ENCODE results near the gene SSH2.

Gene SSH2

DNA sequence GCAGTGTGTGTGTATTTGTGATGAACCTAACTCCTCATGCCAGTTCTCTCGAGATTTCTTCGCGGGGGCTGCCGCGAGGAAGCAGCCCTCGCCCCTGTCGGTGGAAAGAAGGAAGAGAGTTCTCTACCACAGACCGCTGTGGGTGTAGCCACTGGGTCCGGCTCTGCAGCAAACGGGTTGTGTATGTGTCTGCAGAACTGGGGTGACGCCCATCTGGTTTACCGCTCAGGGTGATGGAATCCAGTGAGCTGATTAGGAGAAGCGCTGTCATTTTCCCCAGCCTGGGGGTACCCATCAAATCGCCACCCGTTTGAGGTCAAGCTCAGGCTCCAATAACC, 315.0 kb downstream of the SSH2 start:
- Histone ChIP-seq H3K9me3 (ENCODE audit: severe bottlenecking) (no peaks in the 10 kb centered on the region), H3K27ac (no peak overlapping the region), H3K36me3 (peaks cover 15% of the 10 kb centered on the region), H3K4me3 (ENCODE audit: low read depth, low read length) (no peak overlapping the region), H3K27me3 (ENCODE audit: insufficient read depth, low read depth, severe bottlenecking) (peaks cover 6% of the 10 kb centered on the region)
- no peak for TF ChIP-seq CTCF (IDR thresholded peaks at IDR 0.05; ENCODE audit: low read depth, low read length)
- DNase-seq, result no peak

DNA sequence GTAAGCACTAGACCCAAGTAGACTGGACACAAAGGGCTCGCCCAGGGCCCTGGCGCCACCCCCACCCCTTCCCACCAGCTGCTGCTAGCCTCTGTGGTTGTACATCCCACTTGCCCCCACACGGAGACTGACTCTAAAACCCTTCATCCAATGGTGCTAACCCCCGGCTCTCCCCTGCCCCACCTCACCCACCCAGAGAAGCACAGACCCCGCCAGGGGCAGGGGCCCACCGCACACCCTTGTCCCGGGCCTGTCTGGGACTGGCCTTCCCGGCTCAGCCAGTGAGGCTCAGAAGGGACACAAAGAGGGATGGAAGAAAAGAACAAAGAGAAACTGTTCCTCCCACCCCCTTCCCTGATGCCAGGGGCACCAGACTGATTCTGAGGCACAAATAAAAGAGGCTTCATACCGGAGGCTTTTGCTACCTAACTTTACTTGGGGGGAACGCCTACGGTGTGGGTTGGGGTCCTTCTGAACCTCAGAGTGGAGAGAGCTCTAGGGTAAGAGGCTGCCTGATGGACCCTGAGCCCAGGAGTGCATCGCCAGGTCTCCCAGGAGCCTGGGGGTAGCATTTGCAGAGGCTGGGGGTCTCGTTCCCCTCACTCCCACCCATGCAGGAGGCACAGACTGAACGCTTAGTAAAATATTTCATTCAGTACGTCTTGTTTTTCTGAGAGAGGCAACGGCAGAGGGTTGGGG, 315.5 kb downstream of the SSH2 start:
- Histone ChIP-seq H3K4me3 (ENCODE audit: low read depth, low read length) (no peak overlapping the region), H3K27ac (no peak overlapping the region), H3K36me3 (peaks cover 15% of the 10 kb centered on the region), H3K27me3 (ENCODE audit: insufficient read depth, low read depth, severe bottlenecking) (peaks cover 6% of the 10 kb centered on the region), H3K9me3 (ENCODE audit: severe bottlenecking) (no peaks in the 10 kb centered on the region)
- no peak for DNase-seq
- TF ChIP-seq CTCF (IDR thresholded peaks at IDR 0.05; ENCODE audit: low read depth, low read length), result no peak

DNA sequence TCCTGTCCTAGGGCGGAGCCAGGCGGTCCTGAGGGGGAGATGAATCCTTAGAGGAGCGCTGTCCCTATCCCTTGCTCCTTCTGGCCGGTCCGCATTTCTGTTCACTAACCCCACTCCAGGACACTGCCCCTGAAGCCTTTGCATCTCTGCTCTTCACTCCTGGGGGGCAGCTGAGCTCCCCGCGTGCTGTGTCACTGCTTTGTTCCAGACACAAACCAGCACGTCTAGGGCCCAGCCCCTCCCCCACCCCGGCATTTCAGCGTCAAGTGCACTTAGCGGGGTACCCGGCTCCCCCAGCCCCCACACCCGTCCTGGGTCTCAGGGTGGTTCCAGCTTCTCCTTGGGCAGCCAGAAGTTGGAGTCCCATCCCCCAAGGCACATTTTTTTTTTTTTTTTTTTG, 316.2 kb downstream of the SSH2 start:
- no peaks in the 10 kb centered on the region for H3K9me3 ChIP-seq (ENCODE audit: severe bottlenecking)
- peaks cover 20% of the 10 kb centered on the region for H3K36me3 ChIP-seq
- no peak overlapping the region for H3K4me3 ChIP-seq (ENCODE audit: low read depth, low read length)

GRCh38 chr17:29613352-29613837, 316.6 kb downstream of the SSH2 start:
- Histone ChIP-seq H3K36me3 (peaks cover 24% of the 10 kb centered on the region), H3K9me3 (ENCODE audit: severe bottlenecking) (no peaks in the 10 kb centered on the region), H3K27me3 (ENCODE audit: insufficient read depth, low read depth, severe bottlenecking) (peaks cover 6% of the 10 kb centered on the region), H3K27ac (no peak overlapping the region), H3K4me3 (ENCODE audit: low read depth, low read length) (no peak overlapping the region)
- no peak for DNase-seq
- no peak for TF ChIP-seq CTCF (IDR thresholded peaks at IDR 0.05; ENCODE audit: low read depth, low read length)

More for the DNA sequence above, 316.2 kb downstream of the SSH2 start:
- no peak overlapping the region for H3K27ac ChIP-seq
- TF ChIP-seq CTCF (IDR thresholded peaks at IDR 0.05; ENCODE audit: low read depth, low read length), result no peak
- peaks cover 6% of the 10 kb centered on the region for H3K27me3 ChIP-seq (ENCODE audit: insufficient read depth, low read depth, severe bottlenecking)
- DNase-seq, result no peak

DNA sequence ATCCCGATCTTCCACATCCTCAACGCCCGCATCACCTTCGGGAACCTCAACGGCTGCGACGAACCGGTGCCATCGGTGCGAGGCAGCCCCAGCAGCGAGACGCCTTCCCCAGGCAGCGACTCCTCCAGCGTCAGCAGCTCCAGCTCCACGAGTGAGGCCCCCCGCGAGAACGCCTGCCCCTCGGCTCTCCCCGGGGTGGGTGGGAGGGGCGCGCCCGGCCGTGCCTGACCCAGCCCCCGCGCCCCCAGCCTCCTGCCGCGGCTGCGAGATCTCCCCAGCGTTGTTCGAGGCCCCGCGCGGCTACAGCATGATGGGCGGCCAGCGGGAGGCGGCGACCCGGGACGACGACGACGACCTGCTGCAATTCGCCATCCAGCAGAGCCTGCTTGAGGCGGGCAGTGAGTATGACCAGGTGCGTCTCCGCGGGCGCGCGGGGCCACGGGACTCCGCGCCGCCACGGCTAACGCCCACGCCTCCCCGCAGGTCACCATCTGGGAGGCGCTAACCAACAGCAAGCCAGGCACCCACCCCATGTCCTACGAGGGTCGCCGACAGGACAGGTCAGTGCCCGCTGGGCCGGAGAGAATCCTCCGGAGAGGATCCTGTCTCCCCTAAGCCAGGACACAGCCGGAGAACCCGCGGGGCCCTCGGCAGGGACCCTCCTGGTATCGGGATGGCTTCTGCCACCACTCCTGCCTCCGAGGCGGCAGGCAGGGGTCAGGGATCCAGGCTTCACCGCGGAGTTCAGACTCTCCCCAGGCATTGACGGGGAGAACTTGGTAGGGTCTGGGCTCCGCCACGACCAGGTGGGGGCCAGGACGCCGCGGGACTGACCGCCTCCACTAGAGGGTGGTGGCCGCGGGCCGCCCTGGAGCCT, 317.4 kb downstream of the SSH2 start:
- peaks cover 24% of the 10 kb centered on the region for H3K36me3 ChIP-seq
- H3K4me3 ChIP-seq (ENCODE audit: low read depth, low read length), result no peak overlapping the region
- H3K27ac ChIP-seq, result no peak overlapping the region
- no peak for TF ChIP-seq CTCF (IDR thresholded peaks at IDR 0.05; ENCODE audit: low read depth, low read length)
- no peak for DNase-seq
- no peaks in the 10 kb centered on the region for H3K9me3 ChIP-seq (ENCODE audit: severe bottlenecking)
- H3K27me3 ChIP-seq (ENCODE audit: insufficient read depth, low read depth, severe bottlenecking), result peaks cover 6% of the 10 kb centered on the region

Data from WERI-Rb-1 (cell line).